ENCODE data around the gene ATG14.
"Not testable (repeated sequence)": the region's sequence is repeated elsewhere in the genome, so short reads cannot be mapped to it uniquely, and the experiment has no call there.

ATG14 gene

GRCh38 chr14:55350461-55350860 is 61.2 kb downstream of the ATG14 start:
- DNase-seq (ENCODE audit: low read depth), result no peak

- DNase-seq (ENCODE audit: low read depth), result no peak
Measured at GRCh38 chr14:55349565-55349964, 62.1 kb downstream of the ATG14 start.

DNA sequence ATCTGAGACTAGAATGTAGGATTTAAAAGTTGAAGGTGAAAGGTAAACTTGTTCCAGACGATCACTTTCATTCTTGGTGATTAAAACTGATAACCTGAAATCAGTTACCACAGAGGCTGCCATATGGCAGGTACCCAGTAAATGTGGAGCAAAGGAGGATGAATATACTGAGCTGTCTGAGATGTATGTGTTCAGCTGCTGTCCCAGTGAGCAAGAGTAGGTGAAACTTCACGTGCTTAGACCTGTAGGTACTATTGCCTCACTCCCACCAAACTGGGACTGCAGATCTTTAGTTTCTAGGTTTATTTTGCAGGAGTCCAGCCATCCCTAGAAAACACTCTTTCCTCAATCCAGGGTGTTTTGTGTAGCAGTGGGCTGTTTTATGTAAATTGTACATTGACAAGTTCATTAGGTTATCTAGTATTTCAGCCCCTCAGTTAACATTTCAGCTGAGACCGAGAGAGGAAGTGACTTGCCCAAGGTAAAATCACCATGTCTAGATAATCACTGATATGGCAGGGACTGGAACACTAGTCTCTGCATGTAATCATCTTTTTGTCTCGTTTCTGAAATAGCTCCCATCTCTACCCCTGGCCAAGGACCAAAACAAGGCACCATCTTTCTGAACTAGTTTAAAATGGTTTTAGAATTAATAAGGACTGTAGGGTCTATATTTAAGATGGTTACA is 62.7 kb downstream of the ATG14 start:
- no peak for DNase-seq (ENCODE audit: low read depth)

DNA sequence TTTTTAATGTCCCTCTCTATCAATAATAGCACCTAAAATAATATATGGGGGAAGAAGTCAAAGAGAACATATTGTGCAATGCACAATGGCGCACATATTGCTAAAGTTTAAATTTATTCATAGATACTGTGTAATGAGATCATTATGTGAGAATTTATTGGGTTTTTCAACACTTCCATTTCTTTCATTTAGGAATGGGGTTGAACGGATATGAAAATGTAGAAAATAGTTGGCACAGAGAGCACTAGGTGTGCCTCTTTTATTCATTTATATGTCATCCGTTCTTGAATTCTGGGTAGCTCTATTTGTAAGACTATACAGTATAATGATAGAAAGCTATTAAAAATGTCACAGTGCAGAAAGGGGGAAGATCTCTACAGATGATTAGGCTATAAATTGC is 63.9 kb downstream of the ATG14 start:
- no peak for DNase-seq (ENCODE audit: low read depth)

DNA sequence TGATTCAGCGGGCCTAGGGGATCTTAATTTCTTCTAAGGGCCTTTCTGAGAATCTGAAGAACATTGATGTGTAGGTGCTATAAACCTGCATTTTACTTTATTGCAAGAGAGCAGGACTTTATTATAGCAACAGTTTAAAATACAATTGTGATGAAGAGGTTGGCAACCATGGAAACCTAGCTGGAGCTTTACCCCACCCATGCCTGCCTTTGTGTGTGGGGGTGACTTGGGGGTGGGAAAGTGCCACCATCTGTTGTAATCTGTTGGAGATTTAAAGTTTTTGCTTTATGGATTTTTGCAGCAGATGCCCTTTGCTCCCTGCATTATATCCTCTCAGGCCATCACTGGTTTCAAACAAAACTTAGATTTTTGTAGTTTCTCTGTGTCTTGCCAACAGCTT is 64.6 kb downstream of the ATG14 start:
- DNase-seq (ENCODE audit: low read depth), result no peak

DNA sequence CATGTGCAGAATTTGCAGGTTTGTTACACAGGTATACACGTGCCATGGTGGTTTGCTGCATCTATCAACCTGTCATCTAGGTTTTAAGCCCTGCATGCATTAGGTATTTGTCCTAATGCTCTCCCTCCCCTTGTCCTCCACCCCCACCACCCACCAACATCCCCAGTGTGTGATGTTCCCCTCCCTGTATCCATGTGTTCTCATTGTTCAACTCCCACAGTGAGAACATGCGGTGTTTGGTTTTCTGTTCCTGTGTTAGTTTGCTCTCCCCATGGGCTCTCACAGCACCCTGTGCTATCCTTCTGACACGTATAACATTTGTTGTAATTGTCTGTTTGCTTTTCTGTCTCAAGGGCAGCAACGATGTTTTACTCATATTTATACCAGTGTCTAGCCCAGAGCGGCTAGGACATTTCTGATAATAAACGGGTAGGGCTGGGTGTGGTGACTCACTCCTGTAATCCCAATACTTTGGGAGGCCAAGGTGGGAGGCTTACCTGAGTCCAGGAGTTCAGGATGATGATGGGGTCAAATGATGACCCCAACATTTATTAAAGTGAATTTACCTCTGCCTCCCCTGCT is 67.0 kb downstream of the ATG14 start:
- DNase-seq (ENCODE audit: low read depth), result not testable (repeated sequence)

DNA sequence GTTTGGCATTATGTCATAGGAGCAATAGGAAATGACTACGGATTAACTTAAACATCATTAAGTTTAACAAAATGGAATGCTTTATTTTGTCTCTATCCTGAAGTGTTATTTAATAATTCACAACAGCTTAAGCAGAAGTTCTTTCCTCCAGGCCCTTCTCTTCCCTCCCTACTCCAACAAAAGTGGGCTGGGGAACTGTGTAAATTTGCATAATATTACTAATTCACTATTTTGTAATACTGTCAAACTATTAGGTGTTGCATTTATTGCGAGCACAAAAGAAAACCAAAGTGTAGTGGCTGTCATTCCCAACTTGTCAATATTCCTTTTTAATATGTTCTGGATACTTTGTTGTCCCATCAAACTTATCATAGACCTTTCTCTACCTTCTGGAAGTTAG is 69.8 kb downstream of the ATG14 start:
- no peak for DNase-seq (ENCODE audit: low read depth)

DNA sequence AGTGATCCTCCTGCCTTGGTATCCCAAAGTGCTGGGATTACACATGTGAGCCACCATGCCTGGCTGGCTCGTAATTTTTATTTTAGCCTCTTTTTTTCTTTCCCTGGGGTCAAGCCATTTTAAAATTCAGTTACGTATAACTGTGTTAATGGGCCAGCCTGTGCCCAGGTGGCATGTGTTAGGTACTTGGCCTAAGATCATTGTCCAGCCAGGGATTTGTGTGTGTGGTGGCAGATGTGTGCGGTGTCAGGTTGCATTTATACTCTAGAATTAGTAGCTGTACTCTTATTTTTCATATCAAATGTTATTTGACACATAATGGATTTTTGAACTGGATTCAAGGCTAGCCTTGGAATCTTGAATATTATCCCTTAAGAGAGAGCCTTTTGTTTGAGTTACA is 71.1 kb downstream of the ATG14 start:
- DNase-seq (ENCODE audit: low read depth), result no peak

DNA sequence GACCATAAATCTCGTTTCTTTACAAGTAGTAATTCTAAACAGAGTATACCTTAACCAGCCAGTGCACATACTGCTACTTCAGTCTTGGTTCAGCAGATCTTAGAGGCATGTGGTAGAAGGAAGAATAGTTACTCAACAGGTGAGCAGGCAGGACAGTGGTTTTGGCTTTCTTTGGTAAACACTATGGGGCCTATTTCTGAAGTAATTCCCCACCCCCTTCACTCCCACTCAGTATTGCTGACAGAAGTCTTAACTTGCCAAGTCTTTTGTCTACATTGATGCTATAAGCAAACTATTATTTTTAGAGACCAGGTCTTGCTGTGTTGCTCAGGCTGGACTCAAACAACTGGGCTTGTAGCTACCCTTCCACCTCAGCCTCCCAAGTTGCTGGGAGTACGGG is 71.9 kb downstream of the ATG14 start:
- no peak for DNase-seq (ENCODE audit: low read depth)

GRCh38 chr14:55336691-55337090 is 74.9 kb downstream of the ATG14 start:
- no peak for DNase-seq (ENCODE audit: low read depth)

DNA sequence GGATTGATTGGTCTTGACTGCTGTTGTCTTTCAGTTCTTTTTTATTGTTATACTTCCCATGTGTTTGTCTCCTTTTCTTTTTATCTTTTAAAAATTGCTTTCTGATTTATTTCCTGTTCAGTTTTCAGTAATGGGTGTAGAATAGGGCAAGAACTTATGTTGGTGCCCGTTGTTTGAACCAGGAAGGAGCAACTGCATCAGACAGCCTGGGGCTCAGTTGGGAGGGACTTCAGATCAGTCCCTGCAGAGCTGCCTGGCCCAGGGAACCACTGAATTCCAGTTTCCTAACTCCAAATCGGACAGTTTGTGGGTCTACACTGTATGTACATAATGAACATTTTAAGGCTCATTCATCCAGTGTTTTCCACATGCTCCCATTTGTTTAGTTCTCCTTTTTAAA is 75.5 kb downstream of the ATG14 start:
- DNase-seq (ENCODE audit: low read depth), result no peak

- DNase-seq (ENCODE audit: low read depth), result no peak
Measured at GRCh38 chr14:55333711-55334485, 77.7 kb downstream of the ATG14 start.

DNA sequence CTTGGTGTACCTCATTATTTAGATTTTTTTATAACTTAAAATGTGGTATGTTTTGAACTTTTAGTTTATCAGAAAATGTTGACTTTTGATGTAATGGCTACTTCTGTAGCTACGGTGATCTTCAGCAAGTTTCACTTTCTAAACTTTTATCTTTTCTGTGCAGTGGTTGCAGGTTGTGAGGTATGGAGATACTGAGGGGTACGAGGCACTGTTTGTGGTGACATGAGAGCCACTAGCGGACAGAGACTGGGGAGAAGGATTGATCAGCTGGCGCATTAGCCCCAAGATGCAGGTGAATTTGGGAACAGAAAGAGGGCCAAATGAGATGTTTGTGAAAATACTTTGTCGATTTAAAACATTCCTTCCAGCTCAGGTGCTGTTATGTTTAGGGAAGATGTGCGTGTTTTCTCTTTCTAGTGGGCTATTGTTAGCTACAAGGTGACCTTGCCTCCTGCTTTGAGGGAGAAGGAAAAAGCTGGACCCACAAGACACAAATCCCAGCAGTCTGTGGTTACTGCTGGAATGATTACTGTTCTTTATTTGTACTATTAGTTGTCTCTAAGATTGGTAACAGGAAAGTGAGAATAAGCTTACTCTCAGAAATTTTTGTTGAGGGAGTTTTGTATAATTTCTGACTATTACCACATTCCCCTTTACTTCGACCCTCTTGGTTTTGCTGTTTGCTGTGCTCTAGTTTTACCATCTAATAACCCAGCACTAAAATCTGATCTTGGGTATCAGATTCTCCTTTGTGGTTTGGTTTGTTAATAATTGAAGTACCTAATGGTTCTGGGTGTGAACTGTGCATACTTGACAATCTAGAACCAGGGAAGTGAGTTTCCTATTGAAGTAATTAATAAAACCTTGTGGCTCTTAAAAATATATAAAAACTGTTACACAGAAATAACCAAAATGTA is 78.7 kb downstream of the ATG14 start:
- no peak for DNase-seq (ENCODE audit: low read depth)

GRCh38 chr14:55329999-55330710 is 81.5 kb downstream of the ATG14 start:
- DNase-seq (ENCODE audit: low read depth), result no peak

- no peak for DNase-seq (ENCODE audit: low read depth)
Measured at GRCh38 chr14:55328317-55328716, 83.3 kb downstream of the ATG14 start.

DNA sequence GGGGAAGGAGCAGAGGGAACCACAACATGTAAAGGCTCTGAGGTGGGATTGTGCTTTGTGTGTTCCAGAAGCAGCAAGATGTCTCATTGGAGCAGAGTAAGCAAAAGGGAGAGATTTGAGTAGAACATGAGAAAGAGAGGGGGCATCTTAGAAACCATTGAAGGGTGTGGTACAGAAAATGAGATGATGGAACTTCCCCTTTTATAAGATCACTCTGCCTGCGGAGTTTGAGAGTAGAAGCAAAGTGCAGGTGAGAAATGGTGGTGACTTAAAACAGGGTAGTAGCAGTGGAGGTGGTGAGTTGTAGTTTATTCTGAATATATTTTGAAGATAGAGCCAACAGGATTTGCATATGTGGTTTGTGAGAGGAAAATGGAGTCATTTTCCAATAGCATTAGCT is 84.5 kb downstream of the ATG14 start:
- no peak for DNase-seq (ENCODE audit: low read depth)

- no peak for DNase-seq (ENCODE audit: low read depth)
Measured at GRCh38 chr14:55324812-55325211, 86.8 kb downstream of the ATG14 start.

DNA sequence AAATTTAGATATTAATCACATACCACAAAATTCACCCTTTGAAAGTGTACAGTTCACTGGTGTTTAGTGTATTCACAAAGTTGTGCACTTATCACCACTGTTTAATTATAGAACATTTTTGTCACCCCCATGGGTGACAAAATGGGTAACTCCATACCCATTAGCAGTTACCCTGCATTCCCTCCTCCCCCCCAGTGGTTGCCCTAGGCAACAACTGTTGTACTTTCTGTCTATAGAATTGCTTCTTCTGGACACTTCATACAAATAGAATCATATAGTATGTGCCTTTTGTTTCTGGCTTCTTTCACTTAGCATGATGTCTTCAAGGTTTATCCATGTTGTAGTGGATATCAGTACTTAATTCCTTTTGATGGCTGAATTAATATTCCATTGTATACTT is 87.7 kb downstream of the ATG14 start:
- DNase-seq (ENCODE audit: low read depth), result no peak

GRCh38 chr14:55318694-55319093 is 92.9 kb downstream of the ATG14 start:
- DNase-seq (ENCODE audit: low read depth), result no peak

- DNase-seq (ENCODE audit: low read depth), result no peak
Measured at GRCh38 chr14:55317542-55318306, 93.9 kb downstream of the ATG14 start.

DNA sequence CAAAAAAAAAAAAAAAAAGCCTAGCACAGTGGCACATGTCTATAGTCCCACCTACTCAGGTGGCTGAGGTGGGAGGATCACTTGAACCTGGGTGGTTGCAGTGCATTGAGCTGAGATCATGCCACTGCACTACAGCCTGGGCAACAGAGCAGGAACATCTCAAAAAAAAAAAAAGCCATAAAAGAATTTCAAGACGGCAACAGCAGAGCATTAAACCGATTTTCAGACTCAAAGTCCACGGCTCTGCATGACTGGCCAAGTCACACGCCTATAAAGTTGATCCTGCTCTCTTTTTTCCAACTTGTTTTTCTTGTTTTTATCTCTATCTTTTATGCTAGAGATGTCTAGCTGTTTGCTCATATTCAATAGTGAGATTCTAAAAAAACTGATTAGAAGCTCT is 95.1 kb downstream of the ATG14 start:
- DNase-seq (ENCODE audit: low read depth), result no peak
